ENCODE measurements around the gene IGSF21.
"Not testable (repeated sequence)": the region's sequence is repeated elsewhere in the genome, so short reads cannot be mapped to it uniquely, and the experiment has no call there.

Gene IGSF21

DNA sequence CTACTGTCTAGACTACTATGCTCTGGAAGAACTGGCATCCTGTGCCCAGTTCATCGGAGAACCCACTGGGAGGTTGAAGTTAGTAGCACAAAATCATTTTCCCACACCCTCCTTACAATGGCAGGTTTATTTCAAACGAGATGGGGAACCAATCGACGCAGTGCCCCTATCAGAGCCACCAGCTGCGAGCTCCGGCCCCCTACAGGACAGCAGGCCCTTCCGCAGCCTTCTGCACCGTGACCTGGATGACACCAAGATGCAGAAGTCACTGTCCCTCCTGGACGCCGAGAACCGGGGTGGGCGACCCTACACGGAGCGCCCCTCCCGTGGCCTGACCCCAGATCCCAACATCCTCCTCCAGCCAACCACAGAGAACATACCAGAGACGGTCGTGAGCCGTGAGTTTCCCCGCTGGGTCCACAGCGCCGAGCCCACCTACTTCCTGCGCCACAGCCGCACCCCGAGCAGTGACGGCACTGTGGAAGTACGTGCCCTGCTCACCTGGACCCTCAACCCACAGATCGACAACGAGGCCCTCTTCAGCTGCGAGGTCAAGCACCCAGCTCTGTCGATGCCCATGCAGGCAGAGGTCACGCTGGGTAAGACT, 257.6 kb downstream of the IGSF21 start:
- no peak for DNase-seq
- no peaks in the 10 kb centered on the region for H3K4me1 Mint-ChIP-seq
- no peak overlapping the region for H3K27ac Mint-ChIP-seq
- peaks cover 17% of the 10 kb centered on the region for H3K9me3 Mint-ChIP-seq
- no peaks in the 10 kb centered on the region for H3K36me3 Mint-ChIP-seq (ENCODE audit: low read depth)
- TF ChIP-seq, protein P1, sequence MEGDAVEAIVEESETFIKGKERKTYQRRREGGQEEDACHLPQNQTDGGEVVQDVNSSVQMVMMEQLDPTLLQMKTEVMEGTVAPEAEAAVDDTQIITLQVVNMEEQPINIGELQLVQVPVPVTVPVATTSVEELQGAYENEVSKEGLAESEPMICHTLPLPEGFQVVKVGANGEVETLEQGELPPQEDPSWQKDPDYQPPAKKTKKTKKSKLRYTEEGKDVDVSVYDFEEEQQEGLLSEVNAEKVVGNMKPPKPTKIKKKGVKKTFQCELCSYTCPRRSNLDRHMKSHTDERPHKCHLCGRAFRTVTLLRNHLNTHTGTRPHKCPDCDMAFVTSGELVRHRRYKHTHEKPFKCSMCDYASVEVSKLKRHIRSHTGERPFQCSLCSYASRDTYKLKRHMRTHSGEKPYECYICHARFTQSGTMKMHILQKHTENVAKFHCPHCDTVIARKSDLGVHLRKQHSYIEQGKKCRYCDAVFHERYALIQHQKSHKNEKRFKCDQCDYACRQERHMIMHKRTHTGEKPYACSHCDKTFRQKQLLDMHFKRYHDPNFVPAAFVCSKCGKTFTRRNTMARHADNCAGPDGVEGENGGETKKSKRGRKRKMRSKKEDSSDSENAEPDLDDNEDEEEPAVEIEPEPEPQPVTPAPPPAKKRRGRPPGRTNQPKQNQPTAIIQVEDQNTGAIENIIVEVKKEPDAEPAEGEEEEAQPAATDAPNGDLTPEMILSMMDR (IDR thresholded peaks at IDR 0.05), result no peak
- H3K27me3 Mint-ChIP-seq (ENCODE audit: low read depth, poor library complexity), result peaks cover 28% of the 10 kb centered on the region
- no peak overlapping the region for H3K4me3 Mint-ChIP-seq

- not testable (repeated sequence) for H3K36me3 Mint-ChIP-seq (ENCODE audit: low read depth); H3K9me3 Mint-ChIP-seq; H3K4me1 Mint-ChIP-seq; DNase-seq; H3K27ac Mint-ChIP-seq; H3K4me3 Mint-ChIP-seq
- peaks cover 31% of the 10 kb centered on the region for H3K27me3 Mint-ChIP-seq (ENCODE audit: low read depth, poor library complexity)
These were observed 264.9 kb downstream of the IGSF21 start for GRCh38 chr1:18372505-18372904.

GRCh38 chr1:18373151-18373550, 265.6 kb downstream of the IGSF21 start:
- DNase-seq, result no peak
- TF ChIP-seq, protein P1 (IDR thresholded peaks at IDR 0.05), result no peak
- H3K9me3 Mint-ChIP-seq, result no peaks in the 10 kb centered on the region
- no peak overlapping the region for H3K27ac Mint-ChIP-seq
- no peaks in the 10 kb centered on the region for H3K36me3 Mint-ChIP-seq (ENCODE audit: low read depth)
- H3K27me3 Mint-ChIP-seq (ENCODE audit: low read depth, poor library complexity), result peaks cover 31% of the 10 kb centered on the region
- no peaks in the 10 kb centered on the region for H3K4me1 Mint-ChIP-seq
- no peak overlapping the region for H3K4me3 Mint-ChIP-seq

- Mint-ChIP-seq H3K4me3 (no peak overlapping the region), H3K27me3 (ENCODE audit: low read depth, poor library complexity) (peaks cover 25% of the 10 kb centered on the region), H3K36me3 (ENCODE audit: low read depth) (no peaks in the 10 kb centered on the region), H3K4me1 (no peaks in the 10 kb centered on the region), H3K9me3 (peaks cover 1% of the 10 kb centered on the region), H3K27ac (no peak overlapping the region)
- peak; percentile 79 for DNase-seq
- TF ChIP-seq, protein P1 (IDR thresholded peaks at IDR 0.05), result peak; percentile 70
These were observed 266.4 kb downstream of the IGSF21 start for GRCh38 chr1:18373882-18374493.

GRCh38 chr1:18376661-18377060, 269.1 kb downstream of the IGSF21 start:
- TF ChIP-seq, protein P1 (IDR thresholded peaks at IDR 0.05), result no peak
- Mint-ChIP-seq H3K4me3 (no peak overlapping the region), H3K27me3 (ENCODE audit: low read depth, poor library complexity) (peaks cover 49% of the 10 kb centered on the region), H3K4me1 (peaks cover 7% of the 10 kb centered on the region), H3K36me3 (ENCODE audit: low read depth) (peaks cover 5% of the 10 kb centered on the region), H3K9me3 (peaks cover 25% of the 10 kb centered on the region), H3K27ac (no peak overlapping the region)
- no peak for DNase-seq

GRCh38 chr1:18380288-18380687, 272.7 kb downstream of the IGSF21 start:
- TF ChIP-seq, protein P1 (IDR thresholded peaks at IDR 0.05), result no peak
- H3K4me1 Mint-ChIP-seq, result peaks cover 36% of the 10 kb centered on the region
- peaks cover 38% of the 10 kb centered on the region for H3K27me3 Mint-ChIP-seq (ENCODE audit: low read depth, poor library complexity)
- H3K27ac Mint-ChIP-seq, result no peak overlapping the region
- peaks cover 25% of the 10 kb centered on the region for H3K9me3 Mint-ChIP-seq
- peaks cover 5% of the 10 kb centered on the region for H3K36me3 Mint-ChIP-seq (ENCODE audit: low read depth)
- no peak overlapping the region for H3K4me3 Mint-ChIP-seq
- no peak for DNase-seq

Measured in nephron progenitor cell (in vitro differentiated cells).